ENCODE measurements around the gene WBP2. TPM values are rescaled to one million over a fixed set of nuclear protein-coding genes. Genes with fewer than 3 reads are reported as not detected.

The WBP2 gene
- total and polyA plus RNA-seq, 9 of the 15 experiments (the other 6 are each of a cell fraction or from before 2014, with no cell fraction given), result 2.2 to 74.3 (median 20.0) TPM

DNA sequence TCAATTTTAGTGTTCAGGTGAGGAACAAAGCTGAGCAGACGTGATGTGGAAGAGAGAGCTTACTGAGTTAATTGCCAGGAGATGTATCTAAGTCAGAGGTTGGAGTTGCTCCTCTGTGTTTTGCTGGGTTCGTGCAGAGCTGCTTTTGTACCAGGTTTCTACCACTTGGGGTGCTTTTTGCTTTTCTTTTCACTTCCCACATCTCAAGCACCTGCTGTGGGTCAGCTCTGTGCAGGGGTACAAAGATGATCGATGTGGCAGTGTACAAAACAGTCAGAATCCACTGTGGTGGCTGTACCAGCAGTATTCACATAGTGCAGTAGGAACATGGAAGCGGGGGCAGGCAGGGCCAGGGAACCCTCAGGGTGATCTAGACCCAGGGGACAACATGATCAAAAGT lies 55.7 kb downstream of the WBP2 start:
- H3K27me3 ChIP-seq (ENCODE audit: control insufficient read depth in 2 of 2, insufficient read depth in 2 of 2, low read length in 2 of 2), result no peaks in the 10 kb centered on the region
- H3K9me1 ChIP-seq (ENCODE audit: control insufficient read depth, insufficient read depth, low read length), result no peaks in the 10 kb centered on the region
- TF ChIP-seq RBFOX2 (IDR thresholded peaks at IDR 0.05; ENCODE audit: low read depth, low read length) (no peak), ZNF668 (CRISPR knock-in tag; IDR thresholded peaks at IDR 0.05) (no peak), ELF2 (CRISPR knock-in tag; IDR thresholded peaks at IDR 0.05) (no peak), TGIF2 (CRISPR knock-in tag; IDR thresholded peaks at IDR 0.05) (no peak), ZKSCAN8 (CRISPR knock-in tag; IDR thresholded peaks at IDR 0.05) (no peak), MTA3 (IDR thresholded peaks at IDR 0.05; ENCODE audit: borderline replicate concordance) (no peak), CCNT2 (IDR thresholded peaks at IDR 0.05; ENCODE audit: borderline replicate concordance, extremely low read depth, insufficient read length, low read depth, low read length) (no peak), TRIM24 (IDR thresholded peaks at IDR 0.05) (no peak), TAF15 (IDR thresholded peaks at IDR 0.05; ENCODE audit: low read depth, low read length) (no peak), ZNF263 (CRISPR knock-in tag; IDR thresholded peaks at IDR 0.05; ENCODE audit: borderline replicate concordance) (no peak)
- TF ChIP-seq, protein P1, sequence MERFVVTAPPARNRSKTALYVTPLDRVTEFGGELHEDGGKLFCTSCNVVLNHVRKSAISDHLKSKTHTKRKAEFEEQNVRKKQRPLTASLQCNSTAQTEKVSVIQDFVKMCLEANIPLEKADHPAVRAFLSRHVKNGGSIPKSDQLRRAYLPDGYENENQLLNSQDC (CRISPR knock-in tag; IDR thresholded peaks at IDR 0.05), result no peak
- FAIRE-seq, result no peak
- 89% methylated on average over 4 of the region's 4 CpGs for WGBS (ENCODE audit: insufficient coverage, low coverage, missing lambda C conversion rate)
- no TSS peak for BruUV-seq (replicated peaks)
- H3K4me3 ChIP-seq, result no peak overlapping the region
- H3K36me3 ChIP-seq (ENCODE audit: control insufficient read depth, insufficient read depth, low read length), result peaks cover 34% of the 10 kb centered on the region; the same call in 2 of the 3 replicates
- no peaks in the 10 kb centered on the region for H3K9me3 ChIP-seq (replicated peaks; ENCODE audit: control insufficient read depth, insufficient read depth, low read depth, low read length)
- H2AFZ ChIP-seq (ENCODE audit: low read depth, low read length), result no peak overlapping the region
- POLR2A ChIA-PET, result interaction anchor here (0.6 to 6.5 kb wide), 9 partner anchors 9 to 57 kb away, joined by 3 to 62 read pairs (median 8); partner anchors contain the start of gene UNK
- H3K4me1 ChIP-seq (replicated peaks in 1 of 2; ENCODE audit: control insufficient read depth in 2 of 2, insufficient read depth in 2 of 2, low read length in 2 of 2), result no peaks in the 10 kb centered on the region; a peak in 1 of 5 replicates
- no peak overlapping the region for H3K9ac ChIP-seq (ENCODE audit: insufficient read depth in 1 of 2, low read depth in 2 of 2, low read length in 2 of 2)
- ATAC-seq, result no peak
- in situ Hi-C loops (cut with MboI) (no loop called here), intact Hi-C loops (cut with micrococcal nuclease) (no loop called here)
- DNase-seq (ENCODE audit: extremely low read depth in 1 of 4, low spot score in 3 of 4), result peak in 1 of 4 experiments; percentile 27
- no peak overlapping the region for H3K27ac ChIP-seq (ENCODE audit: extremely low read depth, low read depth, low read length)
- no peaks in the 10 kb centered on the region for H4K20me1 ChIP-seq (replicated peaks; ENCODE audit: control insufficient read depth, insufficient read depth, low read length)
- no peak overlapping the region for H3K4me2 ChIP-seq (ENCODE audit: insufficient read depth, low read length)
- H3K79me2 ChIP-seq (ENCODE audit: control insufficient read depth, insufficient read depth, low read length), result 0 out of 3 replicates have a peak, but pooled peaks cover 7% of the 10 kb centered on the region
- CTCF ChIA-PET (ENCODE audit: low intra/inter-chr PET ratio), result no interaction called here

Measured in K562 (cell line).